HG02610 (cell line): ENCODE data around the gene SRMS.

Source experiments
- ATAC-seq: cut with Tn5 transposase; IDR thresholded peaks from one replicate; pipeline ENCODE4 v1.9.1; 2021; ENCODE audit warnings: mild to moderate bottlenecking, moderate library complexity; ENCODE audit not compliant: unreplicated experiment

SRMS gene

GRCh38 chr20:63539441-63540370, 7.8 kb downstream of the SRMS start:
- ATAC-seq, result no peak

- no peak for ATAC-seq
Observed at GRCh38 chr20:63539092-63539430, 8.5 kb downstream of the SRMS start.

- no peak for ATAC-seq
Observed at GRCh38 chr20:63538204-63539091, 9.1 kb downstream of the SRMS start.

GRCh38 chr20:63537525-63538203, 9.9 kb downstream of the SRMS start:
- ATAC-seq, result peak; percentile 81

GRCh38 chr20:63536997-63537524, 10.5 kb downstream of the SRMS start, which contains the start of gene PTK6:
PTK6 (minus strand) TSS chr20:63537376; CDS start chr20:63537314, 62 bp downstream.
- ATAC-seq, result peak; percentile 1

GRCh38 chr20:63536241-63536977, 11.1 kb downstream of the SRMS start:
- no peak for ATAC-seq

GRCh38 chr20:63534831-63535651, 12.5 kb downstream of the SRMS start:
- no peak for ATAC-seq

- ATAC-seq, result no peak
Observed at GRCh38 chr20:63534427-63534830, 13.1 kb downstream of the SRMS start.

GRCh38 chr20:63533871-63534393, 13.6 kb downstream of the SRMS start:
- no peak for ATAC-seq

GRCh38 chr20:63533388-63533787, 14.2 kb downstream of the SRMS start:
- no peak for ATAC-seq

GRCh38 chr20:63532449-63532971, 15.0 kb downstream of the SRMS start:
- no peak for ATAC-seq

- no peak for ATAC-seq
Observed at GRCh38 chr20:63531686-63532448, 15.7 kb downstream of the SRMS start.

- no peak for ATAC-seq
Observed at GRCh38 chr20:63530788-63531160, 16.8 kb downstream of the SRMS start.

GRCh38 chr20:63529861-63530787, 17.4 kb downstream of the SRMS start:
- ATAC-seq, result no peak

GRCh38 chr20:63529180-63529860, 18.2 kb downstream of the SRMS start:
- no peak for ATAC-seq

GRCh38 chr20:63527184-63527583, 20.4 kb downstream of the SRMS start:
- no peak for ATAC-seq
